GM19239 (cell line): ENCODE measurements around the gene RCOR1.
"Not testable (repeated sequence)": the region's sequence is repeated elsewhere in the genome, so short reads cannot be mapped to it uniquely, and the experiment has no call there.

Experiments
- DNase-seq: peaks from one replicate; pipeline ENCODE4 v3.0.0; 2011; ENCODE audit warnings: low spot score; ENCODE audit not compliant: insufficient read length
- FAIRE-seq: peaks from 2 replicates; lab custom pipeline; 2011; peaks lifted over from hg19 to GRCh38; lab: Jason Lieb, UNC

RCOR1 gene

GRCh38 chr14:102570334-102570995 is 22.0 kb upstream of the RCOR1 start:
- FAIRE-seq (no peak), DNase-seq (no peak)

GRCh38 chr14:102571043-102571442 is 21.4 kb upstream of the RCOR1 start:
- no peak for DNase-seq
- FAIRE-seq = no peak

GRCh38 chr14:102571478-102572042 is 20.9 kb upstream of the RCOR1 start:
- FAIRE-seq = no peak
- DNase-seq = no peak

- DNase-seq = not testable (repeated sequence)
Measured at GRCh38 chr14:102573161-102573560, 19.3 kb upstream of the RCOR1 start.

GRCh38 chr14:102573591-102574046 is 18.8 kb upstream of the RCOR1 start:
- DNase-seq (no peak), FAIRE-seq (no peak)

More at GRCh38 chr14:102573161-102573560, 19.3 kb upstream of the RCOR1 start:
- FAIRE-seq = not testable (repeated sequence)

GRCh38 chr14:102574281-102575159 is 17.9 kb upstream of the RCOR1 start:
- FAIRE-seq = no peak
- no peak for DNase-seq

- no peak for FAIRE-seq
- no peak for DNase-seq
Measured at GRCh38 chr14:102575160-102575845, 17.1 kb upstream of the RCOR1 start.

- DNase-seq, FAIRE-seq: not testable (repeated sequence)
Measured at GRCh38 chr14:102575846-102576428, 16.5 kb upstream of the RCOR1 start.

GRCh38 chr14:102578821-102579220 is 13.6 kb upstream of the RCOR1 start:
- FAIRE-seq (no peak), DNase-seq (no peak)

GRCh38 chr14:102579696-102580549 is 12.5 kb upstream of the RCOR1 start:
- no peak for DNase-seq
- FAIRE-seq = no peak

- FAIRE-seq = no peak
Measured at GRCh38 chr14:102580550-102581110, 11.8 kb upstream of the RCOR1 start.

GRCh38 chr14:102581193-102581592 is 11.3 kb upstream of the RCOR1 start:
- DNase-seq (no peak), FAIRE-seq (no peak)

More at GRCh38 chr14:102580550-102581110, 11.8 kb upstream of the RCOR1 start:
- DNase-seq = no peak

GRCh38 chr14:102583726-102584125 is 8.7 kb upstream of the RCOR1 start:
- FAIRE-seq = no peak
- DNase-seq = no peak

GRCh38 chr14:102584871-102585869 is 7.3 kb upstream of the RCOR1 start:
- FAIRE-seq (no peak), DNase-seq (no peak)

- FAIRE-seq = no peak
- DNase-seq = no peak
Measured at GRCh38 chr14:102586420-102587104, 5.9 kb upstream of the RCOR1 start.

- DNase-seq (no peak), FAIRE-seq (no peak)
Measured at GRCh38 chr14:102588821-102589220, 3.6 kb upstream of the RCOR1 start.

GRCh38 chr14:102589761-102590290 is 2.6 kb upstream of the RCOR1 start:
- DNase-seq (no peak), FAIRE-seq (no peak)
